Fibroblast of lung (primary cell): ENCODE measurements around the gene NBEA. TPM values are rescaled to one million over a fixed set of nuclear protein-coding genes. Genes with fewer than 3 reads are reported as not detected.

Experiments
- DNase-seq, 2 donors: peaks; one replicate each; pipeline versions ENCODE4 v3.0.0 to v3.0.0-alpha.2; 2010; ENCODE audit warnings: low read depth in 2 of 2
- H2AFZ ChIP-seq: 2 replicates; pipeline ENCODE4 v1.5.1; 2012; ENCODE audit warnings: low read length, control low read depth, inconsistent platforms
- H3K27ac ChIP-seq: 2 replicates; pipeline ENCODE4 v1.5.1; 2011; ENCODE audit warnings: low read length, control low read depth; ENCODE audit not compliant: insufficient read depth
- H3K27me3 ChIP-seq: 2 replicates; pipeline ENCODE4 v1.5.1; 2011; ENCODE audit warnings: mild to moderate bottlenecking, low read length; ENCODE audit not compliant: control insufficient read depth, insufficient read depth
- H3K36me3 ChIP-seq: 2 replicates; pipeline ENCODE4 v1.5.1; 2011; ENCODE audit warnings: low read length; ENCODE audit not compliant: control insufficient read depth, insufficient read depth
- H3K4me1 ChIP-seq: 2 replicates; pipeline ENCODE4 v1.5.1; 2011; ENCODE audit warnings: low read length; ENCODE audit not compliant: control insufficient read depth, insufficient read depth; ENCODE audit errors: extremely low read depth
- H3K4me2 ChIP-seq: 2 replicates; pipeline ENCODE4 v1.5.1; 2011; ENCODE audit warnings: low read length, control low read depth; ENCODE audit not compliant: insufficient read depth; ENCODE audit errors: extremely low read depth
- H3K4me3 ChIP-seq, 4 experiments: fragments of 200-600 bp in 1 of 4; sonication (generic) in 1 of 4; replicated peaks in 1 of 4; 2 replicates each; pipeline ENCODE4 v1.5.1; 2011 to 2016; ENCODE audit warnings: low read length in 4 of 4, low read depth in 3 of 4, mild to moderate bottlenecking in 3 of 4, control low read depth in 2 of 4, inconsistent platforms in 1 of 4, mixed read lengths in 1 of 4; ENCODE audit not compliant: insufficient read depth in 1 of 4; ENCODE audit errors: control extremely low read depth in 1 of 4
- H3K79me2 ChIP-seq: 2 replicates; pipeline ENCODE4 v1.5.1; 2012; ENCODE audit warnings: mild to moderate bottlenecking, low read length, inconsistent platforms; ENCODE audit not compliant: control insufficient read depth, insufficient read depth
- H3K9ac ChIP-seq: 2 replicates; pipeline ENCODE4 v1.5.1; 2011; ENCODE audit warnings: mild to moderate bottlenecking, low read length, control low read depth; ENCODE audit not compliant: insufficient read depth
- H3K9me3 ChIP-seq: 2 replicates; pipeline ENCODE4 v1.5.1; 2012; ENCODE audit warnings: low read depth, low read length; ENCODE audit not compliant: control insufficient read depth, insufficient read depth
- H4K20me1 ChIP-seq: 2 replicates; pipeline ENCODE4 v1.5.1; 2011; ENCODE audit warnings: low read length; ENCODE audit not compliant: control insufficient read depth, insufficient read depth; ENCODE audit errors: extremely low read depth
- EZH2 ChIP-seq: IDR thresholded peaks from 2 replicates; pipeline ENCODE4 v1.5.1; 2012; ENCODE audit warnings: low read length, control low read depth, mild to moderate bottlenecking; ENCODE audit errors: missing control alignments
- polyA plus RNA-seq, 2 donors: library from polyadenylated mRNA; depleted of rRNA in 1 of 2; stranded (reverse) in 1 of 2; unstranded in 1 of 2; fragments of >200 nt; gene quantifications; 2 replicates each; pipeline ENCODE4 v1.2.1, GENCODE V29; 2011 to 2012; ENCODE audit warnings: missing spikeins in 1 of 2
- total RNA-seq: library from RNA; depleted of rRNA; stranded (reverse); fragments of >200 nt; gene quantifications from 2 replicates; pipeline ENCODE4 v1.2.1, GENCODE V29; 2014
- TF ChIP-seq, protein P1 (sequence below), 2 donors: IDR thresholded peaks in 1 of 2; conservative IDR thresholded peaks in 1 of 2; 1 replicate in 1 of 2; 2 replicates in 1 of 2; pipeline ENCODE4 v1.5.1; 2011 to 2012; ENCODE audit warnings: low read length in 2 of 2, control low read depth in 1 of 2, inconsistent platforms in 1 of 2, low read depth in 1 of 2, mild to moderate bottlenecking in 1 of 2

Gene NBEA
- total and polyA plus RNA-seq, 2 donors (not counting 1 experiment from before 2014, with no cell fraction given): 3.6 to 7.8 TPM

DNA sequence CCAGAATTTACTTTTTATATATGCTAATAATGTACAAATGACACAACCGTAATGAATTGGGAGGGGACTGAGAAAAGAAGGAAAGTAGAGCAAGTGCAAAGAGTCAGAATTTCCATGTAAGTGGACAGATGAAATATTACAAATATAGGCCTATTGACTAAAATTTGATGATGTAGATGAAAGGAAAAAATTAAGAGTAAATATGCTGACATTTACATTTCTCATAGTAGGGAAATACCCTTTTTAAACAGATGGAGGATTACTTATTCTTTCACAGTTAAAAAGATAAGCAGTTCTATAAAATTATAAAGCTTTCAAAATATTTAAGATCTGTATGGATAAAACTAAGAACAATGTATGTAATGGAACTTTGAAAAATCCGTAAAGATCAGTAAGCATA is 185.4 kb downstream of the NBEA start:
- Histone ChIP-seq H3K27me3 (no peaks in the 10 kb centered on the region), H3K27ac (no peak overlapping the region), H2AFZ (no peak overlapping the region), H3K9ac (no peak overlapping the region), H3K79me2 (no peaks in the 10 kb centered on the region), H3K36me3 (no peaks in the 10 kb centered on the region), H3K4me2 (no peak overlapping the region), H3K4me3 (no peak overlapping the region), H4K20me1 (no peaks in the 10 kb centered on the region), H3K9me3 (no peaks in the 10 kb centered on the region), H3K4me1 (no peaks in the 10 kb centered on the region)
- TF ChIP-seq, protein P1, sequence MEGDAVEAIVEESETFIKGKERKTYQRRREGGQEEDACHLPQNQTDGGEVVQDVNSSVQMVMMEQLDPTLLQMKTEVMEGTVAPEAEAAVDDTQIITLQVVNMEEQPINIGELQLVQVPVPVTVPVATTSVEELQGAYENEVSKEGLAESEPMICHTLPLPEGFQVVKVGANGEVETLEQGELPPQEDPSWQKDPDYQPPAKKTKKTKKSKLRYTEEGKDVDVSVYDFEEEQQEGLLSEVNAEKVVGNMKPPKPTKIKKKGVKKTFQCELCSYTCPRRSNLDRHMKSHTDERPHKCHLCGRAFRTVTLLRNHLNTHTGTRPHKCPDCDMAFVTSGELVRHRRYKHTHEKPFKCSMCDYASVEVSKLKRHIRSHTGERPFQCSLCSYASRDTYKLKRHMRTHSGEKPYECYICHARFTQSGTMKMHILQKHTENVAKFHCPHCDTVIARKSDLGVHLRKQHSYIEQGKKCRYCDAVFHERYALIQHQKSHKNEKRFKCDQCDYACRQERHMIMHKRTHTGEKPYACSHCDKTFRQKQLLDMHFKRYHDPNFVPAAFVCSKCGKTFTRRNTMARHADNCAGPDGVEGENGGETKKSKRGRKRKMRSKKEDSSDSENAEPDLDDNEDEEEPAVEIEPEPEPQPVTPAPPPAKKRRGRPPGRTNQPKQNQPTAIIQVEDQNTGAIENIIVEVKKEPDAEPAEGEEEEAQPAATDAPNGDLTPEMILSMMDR (conservative IDR thresholded peaks at IDR 0.05 in 1 of 2, IDR thresholded peaks at IDR 0.05 in 1 of 2; ENCODE audit: low read depth in 1 of 2, low read length in 2 of 2): no peak
- TF ChIP-seq EZH2: no peak
- no peak for DNase-seq

DNA sequence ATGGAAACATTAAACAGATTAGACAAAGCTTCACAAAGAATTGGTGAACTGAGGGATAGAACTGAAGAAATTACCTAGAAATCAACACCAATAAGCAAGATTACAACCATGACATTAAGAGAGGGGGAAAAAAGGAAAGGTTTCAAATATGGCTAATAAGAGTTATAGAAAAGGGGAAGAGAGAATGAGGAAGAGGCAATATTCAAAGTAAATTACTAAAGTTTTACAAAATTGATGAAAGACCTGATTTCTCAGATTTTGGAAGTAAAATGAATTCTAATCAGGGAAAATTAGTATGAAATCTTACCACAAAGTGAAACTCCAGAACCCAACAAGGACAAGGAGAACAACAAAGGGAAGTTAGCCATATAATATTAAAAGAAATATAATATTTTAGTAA is 187.4 kb downstream of the NBEA start:
- H3K27me3 ChIP-seq: no peaks in the 10 kb centered on the region
- H3K36me3 ChIP-seq: no peaks in the 10 kb centered on the region
- H3K9me3 ChIP-seq: no peaks in the 10 kb centered on the region
- no peak overlapping the region for H3K9ac ChIP-seq
- H3K27ac ChIP-seq: no peak overlapping the region
- no peaks in the 10 kb centered on the region for H4K20me1 ChIP-seq
- H3K4me2 ChIP-seq: no peak overlapping the region
- no peaks in the 10 kb centered on the region for H3K4me1 ChIP-seq
- DNase-seq: no peak
- TF ChIP-seq, protein P1 (conservative IDR thresholded peaks at IDR 0.05 in 1 of 2, IDR thresholded peaks at IDR 0.05 in 1 of 2; ENCODE audit: low read depth in 1 of 2, low read length in 2 of 2): no peak
- no peak for TF ChIP-seq EZH2
- H3K79me2 ChIP-seq: no peaks in the 10 kb centered on the region
- no peak overlapping the region for H3K4me3 ChIP-seq
- H2AFZ ChIP-seq: no peak overlapping the region

- no peak overlapping the region for H3K4me3 ChIP-seq
- H4K20me1 ChIP-seq: no peaks in the 10 kb centered on the region
- H3K27ac ChIP-seq: no peak overlapping the region
- H3K79me2 ChIP-seq: no peaks in the 10 kb centered on the region
- H3K9me3 ChIP-seq: no peaks in the 10 kb centered on the region
- no peaks in the 10 kb centered on the region for H3K36me3 ChIP-seq
- no peak overlapping the region for H3K9ac ChIP-seq
- DNase-seq: no peak
- TF ChIP-seq, protein P1 (conservative IDR thresholded peaks at IDR 0.05 in 1 of 2, IDR thresholded peaks at IDR 0.05 in 1 of 2; ENCODE audit: low read depth in 1 of 2, low read length in 2 of 2): no peak
- no peak for TF ChIP-seq EZH2
- H2AFZ ChIP-seq: no peak overlapping the region
- H3K4me2 ChIP-seq: no peak overlapping the region
- no peaks in the 10 kb centered on the region for H3K4me1 ChIP-seq
- H3K27me3 ChIP-seq: no peaks in the 10 kb centered on the region
These were observed 189.4 kb downstream of the NBEA start for GRCh38 chr13:35131471-35131870.
